Upper lobe of right lung (tissue), 1 donor: ENCODE results near the gene ARL4A. TPM values are rescaled to one million over a fixed set of nuclear protein-coding genes. Genes with fewer than 3 reads are reported as not detected.
A peak's percentile ranks its signal among the peaks of the same experiment; 100 is the strongest.
"Not testable (repeated sequence)": the region's sequence is repeated elsewhere in the genome, so short reads cannot be mapped to it uniquely, and the experiment has no call there.

Experiments used
- ATAC-seq: fragments of 200-7000 bp; cut with Tn5 transposase; one replicate; pipeline ENCODE4 v1.9.1; 2020; ENCODE audit warnings: mild to moderate bottlenecking, moderate library complexity
- DNase-seq: peaks from one replicate; pipeline ENCODE4 v3.0.0-alpha.2; 2020
- H3K27ac ChIP-seq: fragments of 200-600 bp; one replicate; pipeline ENCODE4 v1.8.0; 2022
- H3K27me3 ChIP-seq: fragments of 200-600 bp; one replicate; pipeline ENCODE4 v1.8.0; 2022; ENCODE audit warnings: mild to moderate bottlenecking
- H3K36me3 ChIP-seq: fragments of 200-600 bp; one replicate; pipeline ENCODE4 v1.8.0; 2022
- H3K4me1 ChIP-seq: fragments of 200-600 bp; one replicate; pipeline ENCODE4 v1.8.0; 2022
- H3K4me3 ChIP-seq: fragments of 200-600 bp; one replicate; pipeline ENCODE4 v1.8.0; 2022; ENCODE audit warnings: mild to moderate bottlenecking
- H3K9me3 ChIP-seq: fragments of 200-600 bp; one replicate; pipeline ENCODE4 v1.8.0; 2022
- intact Hi-C: fragments of 100-400 bp; cut with DNase I; formaldehyde crosslinking; loops from one replicate; pipeline ENCODE4 v1.11.0; 2022
- total RNA-seq: library from RNA; stranded (reverse); fragmentation: NEBNext Ultra II Directional; extraction: Animal tissue kit (Norgen Biotek cat#: 25700); gene quantifications from one replicate; pipeline ENCODE4 v1.2.1, GENCODE V29; 2021
- TF ChIP-seq, protein P1 (sequence below): fragments of 200-600 bp; IDR thresholded peaks from one replicate; pipeline ENCODE4 v1.8.0; 2022; ENCODE audit warnings: antibody characterized with exemption
- donor health status: DM: no; HTN: yes; CAD: no; lungs with severe emphysema.

The ARL4A gene
- total RNA-seq, 1 donor from 2014 or later = 35.6 TPM

DNA sequence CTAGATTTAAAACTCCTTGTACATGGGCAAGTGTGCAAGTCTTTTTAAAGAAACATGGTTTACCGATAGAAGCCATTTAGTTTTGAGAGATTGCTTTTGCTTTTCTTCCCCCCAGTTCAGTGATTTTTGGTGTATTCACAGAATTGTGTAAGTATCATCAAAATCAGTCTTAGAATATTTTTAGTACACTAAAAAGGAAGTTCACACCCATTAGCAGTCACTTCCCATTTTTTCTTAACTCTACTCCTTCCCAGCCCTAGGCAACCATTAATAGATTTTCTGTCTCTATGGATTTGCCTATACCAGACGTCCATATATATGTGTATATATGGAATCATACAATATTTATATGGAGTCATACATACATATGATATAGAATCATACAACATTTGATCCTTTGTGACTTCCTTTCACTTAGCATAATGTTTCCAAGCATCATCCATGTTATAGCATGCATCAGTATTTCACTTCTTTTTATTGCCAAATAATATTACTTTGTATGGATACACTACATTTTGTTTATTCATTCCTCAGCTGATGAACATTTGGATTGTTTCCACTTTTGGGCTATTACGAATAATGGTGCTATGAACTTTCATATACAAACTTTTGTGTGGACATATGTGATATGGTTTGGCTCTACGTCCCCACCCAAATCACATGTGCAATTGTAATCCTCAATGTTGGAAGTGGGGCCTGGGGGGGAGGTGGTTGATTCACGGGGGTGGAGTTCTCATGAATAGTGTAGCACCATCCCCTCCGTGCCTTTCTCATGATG is 16.5 kb upstream of the ARL4A start:
- intact Hi-C loops = no loop called here
- DNase-seq (no peak), ATAC-seq (peak; percentile 53)
- Histone ChIP-seq H3K9me3 (no peaks in the 10 kb centered on the region), H3K27ac (no peak overlapping the region), H3K36me3 (no peaks in the 10 kb centered on the region), H3K4me3 (no peak overlapping the region), H3K4me1 (peaks cover 14% of the 10 kb centered on the region), H3K27me3 (no peaks in the 10 kb centered on the region)
- TF ChIP-seq, protein P1, sequence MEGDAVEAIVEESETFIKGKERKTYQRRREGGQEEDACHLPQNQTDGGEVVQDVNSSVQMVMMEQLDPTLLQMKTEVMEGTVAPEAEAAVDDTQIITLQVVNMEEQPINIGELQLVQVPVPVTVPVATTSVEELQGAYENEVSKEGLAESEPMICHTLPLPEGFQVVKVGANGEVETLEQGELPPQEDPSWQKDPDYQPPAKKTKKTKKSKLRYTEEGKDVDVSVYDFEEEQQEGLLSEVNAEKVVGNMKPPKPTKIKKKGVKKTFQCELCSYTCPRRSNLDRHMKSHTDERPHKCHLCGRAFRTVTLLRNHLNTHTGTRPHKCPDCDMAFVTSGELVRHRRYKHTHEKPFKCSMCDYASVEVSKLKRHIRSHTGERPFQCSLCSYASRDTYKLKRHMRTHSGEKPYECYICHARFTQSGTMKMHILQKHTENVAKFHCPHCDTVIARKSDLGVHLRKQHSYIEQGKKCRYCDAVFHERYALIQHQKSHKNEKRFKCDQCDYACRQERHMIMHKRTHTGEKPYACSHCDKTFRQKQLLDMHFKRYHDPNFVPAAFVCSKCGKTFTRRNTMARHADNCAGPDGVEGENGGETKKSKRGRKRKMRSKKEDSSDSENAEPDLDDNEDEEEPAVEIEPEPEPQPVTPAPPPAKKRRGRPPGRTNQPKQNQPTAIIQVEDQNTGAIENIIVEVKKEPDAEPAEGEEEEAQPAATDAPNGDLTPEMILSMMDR = no peak

DNA sequence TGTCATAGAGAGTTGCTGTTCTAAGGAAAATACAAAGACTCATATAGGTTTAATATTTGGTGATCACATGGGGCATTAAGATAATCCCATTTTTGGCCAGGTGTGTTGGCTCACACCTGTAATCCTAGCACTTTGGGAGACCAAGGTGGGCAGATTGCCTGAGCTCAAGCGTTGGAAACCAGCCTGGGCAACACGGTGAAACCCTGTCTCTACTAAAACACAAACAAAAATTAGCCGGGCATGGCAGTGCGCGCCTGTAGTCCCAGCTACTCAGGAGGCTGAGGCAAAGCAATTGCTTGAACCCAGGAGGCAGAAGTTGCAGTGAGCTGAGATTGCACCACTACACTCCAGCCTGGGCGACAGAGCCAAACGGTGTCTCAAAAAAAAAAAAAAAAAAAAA is 14.0 kb upstream of the ARL4A start:
- H3K4me3 ChIP-seq, intact Hi-C loops, H3K36me3 ChIP-seq, H3K9me3 ChIP-seq, ATAC-seq, DNase-seq, H3K27ac ChIP-seq, H3K27me3 ChIP-seq: not testable (repeated sequence)
- H3K4me1 ChIP-seq = peaks cover 14% of the 10 kb centered on the region

DNA sequence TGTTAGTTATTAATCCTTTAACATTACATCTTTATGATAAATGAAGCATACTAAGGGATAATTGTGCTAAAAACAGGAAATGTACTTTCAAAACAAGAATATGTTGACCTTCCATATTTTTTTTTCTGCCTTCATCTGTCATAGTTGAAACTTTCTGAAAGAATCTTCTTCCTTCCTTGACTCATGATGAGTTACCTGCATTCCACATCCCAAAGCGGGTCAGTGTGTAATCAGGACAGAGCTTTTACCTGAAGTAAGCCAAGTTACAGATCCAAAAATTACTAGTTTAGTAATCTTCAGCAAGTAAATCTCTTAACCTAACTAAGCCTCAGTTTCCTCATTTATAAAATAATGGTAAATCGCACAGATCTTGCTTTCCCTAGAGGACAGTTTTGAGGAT is 13.4 kb upstream of the ARL4A start:
- intact Hi-C loops = no loop called here
- peaks cover 14% of the 10 kb centered on the region for H3K4me1 ChIP-seq
- H3K27me3 ChIP-seq = no peaks in the 10 kb centered on the region
- H3K4me3 ChIP-seq = no peak overlapping the region
- TF ChIP-seq, protein P1 = no peak
- no peaks in the 10 kb centered on the region for H3K9me3 ChIP-seq
- ATAC-seq = no peak
- no peak overlapping the region for H3K27ac ChIP-seq
- H3K36me3 ChIP-seq = no peaks in the 10 kb centered on the region
- DNase-seq = no peak

DNA sequence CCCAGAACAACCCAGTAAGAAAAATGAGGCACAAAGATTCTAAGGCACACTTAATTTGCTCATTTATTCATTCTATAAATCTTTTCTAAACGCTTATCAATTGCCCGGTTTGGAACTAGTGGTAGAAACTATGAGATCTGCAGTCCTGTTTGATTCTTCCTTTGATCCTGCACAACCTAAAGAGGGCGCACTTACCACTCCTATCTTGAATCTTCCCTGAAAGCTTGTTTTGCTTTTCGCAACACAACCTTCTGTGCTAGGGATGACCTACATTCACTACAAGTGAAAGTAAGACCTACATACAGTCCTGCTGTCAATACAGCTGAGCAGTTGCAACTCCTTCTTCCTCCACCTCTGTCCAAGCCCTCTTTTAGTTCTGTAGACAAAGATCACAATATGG is 12.6 kb upstream of the ARL4A start:
- intact Hi-C loops = no loop called here
- no peaks in the 10 kb centered on the region for H3K36me3 ChIP-seq
- no peak overlapping the region for H3K4me3 ChIP-seq
- H3K27ac ChIP-seq = no peak overlapping the region
- TF ChIP-seq, protein P1 = peak; percentile 54
- peaks cover 12% of the 10 kb centered on the region for H3K4me1 ChIP-seq
- DNase-seq (no peak), ATAC-seq (peak; percentile 95)
- no peaks in the 10 kb centered on the region for H3K27me3 ChIP-seq
- H3K9me3 ChIP-seq = no peaks in the 10 kb centered on the region

DNA sequence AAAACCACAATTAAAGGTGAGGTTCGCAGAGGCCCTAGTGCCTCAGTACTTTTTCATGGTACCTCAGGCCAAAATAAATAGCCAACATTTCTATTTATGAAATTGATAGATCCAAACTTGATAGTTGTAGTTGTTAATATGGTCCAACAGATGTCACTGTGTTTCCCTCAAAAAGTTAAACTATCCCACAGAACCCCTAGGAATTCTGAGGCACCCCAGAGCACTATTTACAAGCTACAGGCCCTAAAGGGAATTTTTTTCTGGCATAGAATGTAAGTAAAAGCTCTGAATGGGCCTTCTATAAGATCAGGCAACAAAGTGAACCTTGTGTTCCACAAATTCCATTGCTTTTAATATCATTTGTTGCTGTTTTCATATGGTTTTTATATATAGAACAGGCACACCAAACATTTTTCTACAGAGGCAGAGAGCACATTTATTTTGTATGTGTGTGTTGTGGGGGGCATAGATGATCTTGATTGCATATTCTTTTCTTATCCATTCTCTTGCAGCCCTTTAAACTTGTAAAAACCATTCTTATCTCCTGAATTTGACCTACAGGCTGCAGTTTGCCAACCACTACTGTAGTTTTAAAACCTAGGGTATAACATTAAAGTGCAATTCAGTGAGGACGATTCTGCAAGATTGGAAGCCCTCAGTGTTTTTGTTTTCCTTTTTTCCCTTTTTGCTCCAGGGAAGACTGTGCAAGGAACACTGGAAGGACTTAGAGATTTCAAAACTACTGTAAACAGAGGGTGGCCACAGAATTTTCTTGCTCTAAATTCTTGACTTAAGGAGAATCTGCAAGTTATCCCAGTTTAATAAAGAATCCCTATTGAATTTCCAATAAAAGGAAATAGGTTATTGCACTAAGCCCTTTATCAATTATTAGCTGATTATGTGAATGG is 3.5 kb upstream of the ARL4A start:
- intact Hi-C loops = no loop called here
- TF ChIP-seq, protein P1 = peak; percentile 37
- DNase-seq (no peak), ATAC-seq (no peak)
- no peaks in the 10 kb centered on the region for H3K9me3 ChIP-seq
- H3K27ac ChIP-seq = no peak overlapping the region
- no peak overlapping the region for H3K4me3 ChIP-seq
- no peaks in the 10 kb centered on the region for H3K36me3 ChIP-seq
- no peaks in the 10 kb centered on the region for H3K27me3 ChIP-seq
- no peaks in the 10 kb centered on the region for H3K4me1 ChIP-seq

DNA sequence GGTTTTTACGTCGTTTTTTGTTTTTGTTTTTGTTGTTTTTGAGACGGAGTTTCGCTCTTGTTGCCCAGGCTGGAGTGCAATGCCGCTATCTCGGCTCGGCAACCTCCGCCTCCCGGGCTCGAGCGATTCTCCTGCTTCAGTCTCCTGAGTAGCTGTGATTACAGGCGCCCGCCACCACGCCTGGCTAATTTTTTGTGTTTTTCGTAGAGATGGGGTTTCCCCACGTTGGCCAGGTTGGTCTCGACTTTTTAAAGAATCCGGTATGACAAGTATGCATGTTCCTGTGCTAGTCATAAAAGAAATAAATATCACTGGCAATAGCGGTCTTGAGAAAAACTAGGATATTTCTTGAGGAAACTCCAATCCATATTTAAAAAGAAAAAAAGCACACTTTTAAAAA is 2.7 kb upstream of the ARL4A start:
- no peak for DNase-seq
- no peak for ATAC-seq
- TF ChIP-seq, protein P1 = no peak
- Histone ChIP-seq H3K9me3 (no peaks in the 10 kb centered on the region), H3K4me1 (no peaks in the 10 kb centered on the region), H3K4me3 (no peak overlapping the region), H3K27me3 (no peaks in the 10 kb centered on the region), H3K27ac (no peak overlapping the region), H3K36me3 (no peaks in the 10 kb centered on the region)
- intact Hi-C loops = no loop called here
